ENCODE measurements around the gene SHISA8.

Gene SHISA8

DNA sequence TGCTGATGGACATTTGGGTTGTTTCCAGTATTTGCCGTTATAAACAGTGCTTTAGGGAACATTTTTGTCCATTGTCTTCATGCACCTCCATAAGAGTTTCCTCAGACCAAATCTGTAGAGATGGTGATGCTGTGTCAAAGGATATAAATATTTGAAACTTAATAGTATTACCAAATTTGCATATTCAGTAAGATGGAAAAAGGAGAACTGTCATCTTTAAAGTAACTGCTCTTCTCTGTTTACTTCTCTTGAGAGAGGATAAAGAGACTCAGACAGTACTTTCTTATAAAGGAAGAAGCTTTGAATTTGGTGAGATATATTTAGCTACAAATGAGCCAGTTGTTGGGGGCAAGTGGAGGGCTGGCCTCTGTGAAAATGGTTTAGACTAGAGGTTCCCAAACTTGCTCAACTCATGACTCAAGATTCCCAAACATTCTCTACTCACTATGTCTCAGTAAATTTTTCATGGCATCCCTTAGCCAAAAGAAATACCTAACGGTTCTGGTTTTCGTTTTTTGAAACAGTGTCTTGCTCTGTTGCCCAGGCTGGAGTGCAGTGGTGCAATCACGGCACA, 26.2 kb downstream of the SHISA8 start:
- TF ChIP-seq, protein P1, sequence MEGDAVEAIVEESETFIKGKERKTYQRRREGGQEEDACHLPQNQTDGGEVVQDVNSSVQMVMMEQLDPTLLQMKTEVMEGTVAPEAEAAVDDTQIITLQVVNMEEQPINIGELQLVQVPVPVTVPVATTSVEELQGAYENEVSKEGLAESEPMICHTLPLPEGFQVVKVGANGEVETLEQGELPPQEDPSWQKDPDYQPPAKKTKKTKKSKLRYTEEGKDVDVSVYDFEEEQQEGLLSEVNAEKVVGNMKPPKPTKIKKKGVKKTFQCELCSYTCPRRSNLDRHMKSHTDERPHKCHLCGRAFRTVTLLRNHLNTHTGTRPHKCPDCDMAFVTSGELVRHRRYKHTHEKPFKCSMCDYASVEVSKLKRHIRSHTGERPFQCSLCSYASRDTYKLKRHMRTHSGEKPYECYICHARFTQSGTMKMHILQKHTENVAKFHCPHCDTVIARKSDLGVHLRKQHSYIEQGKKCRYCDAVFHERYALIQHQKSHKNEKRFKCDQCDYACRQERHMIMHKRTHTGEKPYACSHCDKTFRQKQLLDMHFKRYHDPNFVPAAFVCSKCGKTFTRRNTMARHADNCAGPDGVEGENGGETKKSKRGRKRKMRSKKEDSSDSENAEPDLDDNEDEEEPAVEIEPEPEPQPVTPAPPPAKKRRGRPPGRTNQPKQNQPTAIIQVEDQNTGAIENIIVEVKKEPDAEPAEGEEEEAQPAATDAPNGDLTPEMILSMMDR (IDR thresholded peaks at IDR 0.05; ENCODE audit: borderline replicate concordance, extremely low read depth, low read length, poor library complexity, severe bottlenecking), result no peak
- TF ChIP-seq EZH2 (IDR thresholded peaks at IDR 0.05; ENCODE audit: borderline replicate concordance, low read depth, low read length, severe bottlenecking), result no peak
- Histone ChIP-seq H3K27ac (ENCODE audit: low read length) (no peak overlapping the region), H3K79me2 (ENCODE audit: insufficient read depth, low read length) (peaks cover 10% of the 10 kb centered on the region), H4K20me1 (ENCODE audit: insufficient read depth, low read length) (peaks cover 34% of the 10 kb centered on the region), H3K9me3 (ENCODE audit: insufficient read depth, low read length, severe bottlenecking) (no peaks in the 10 kb centered on the region), H3K4me3 (ENCODE audit: low read depth in 1 of 2, low read length in 2 of 2) (no peak overlapping the region), H3K9ac (ENCODE audit: low read depth, low read length) (no peak overlapping the region), H2AFZ (ENCODE audit: low read depth, low read length) (no peak overlapping the region), H3K36me3 (ENCODE audit: insufficient read depth, low read length) (peaks cover 96% of the 10 kb centered on the region), H3K27me3 (ENCODE audit: insufficient read depth, low read length, poor library complexity) (no peaks in the 10 kb centered on the region), H3K4me1 (ENCODE audit: insufficient read depth, low read length) (no peaks in the 10 kb centered on the region), H3K4me2 (ENCODE audit: insufficient read depth, low read length) (no peak overlapping the region)
- DNase-seq (no peak), ATAC-seq (ENCODE audit: insufficient read depth, low read depth) (no peak)

DNA sequence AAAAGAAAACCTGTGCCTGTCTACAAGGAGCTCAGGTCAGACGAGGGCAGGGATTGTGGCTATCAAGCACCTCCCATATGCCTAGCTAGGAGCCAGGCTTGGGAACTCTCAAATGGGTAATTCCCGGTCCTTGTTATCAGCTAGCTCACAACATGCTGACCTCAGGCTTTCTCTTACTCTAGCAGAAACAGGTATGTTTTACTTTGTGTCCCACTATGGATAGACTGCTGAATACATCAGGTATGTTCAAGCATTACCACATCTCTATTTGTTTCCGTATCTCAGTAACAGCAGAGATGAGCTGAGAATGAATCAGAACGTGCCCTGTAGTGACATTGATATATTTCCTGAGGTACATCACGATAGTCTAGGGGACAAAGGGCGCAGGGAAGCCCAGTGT, 29.4 kb downstream of the SHISA8 start:
- ATAC-seq (ENCODE audit: insufficient read depth, low read depth) (no peak), DNase-seq (no peak)
- Histone ChIP-seq H3K4me3 (ENCODE audit: low read depth in 1 of 2, low read length in 2 of 2) (no peak overlapping the region), H3K27ac (ENCODE audit: low read length) (no peak overlapping the region), H2AFZ (ENCODE audit: low read depth, low read length) (no peak overlapping the region), H4K20me1 (ENCODE audit: insufficient read depth, low read length) (peaks cover 16% of the 10 kb centered on the region), H3K79me2 (ENCODE audit: insufficient read depth, low read length) (peaks cover 7% of the 10 kb centered on the region; the same call in 1 of the 2 replicates), H3K36me3 (ENCODE audit: insufficient read depth, low read length) (peaks cover 99% of the 10 kb centered on the region), H3K9ac (ENCODE audit: low read depth, low read length) (no peak overlapping the region), H3K9me3 (ENCODE audit: insufficient read depth, low read length, severe bottlenecking) (no peaks in the 10 kb centered on the region), H3K27me3 (ENCODE audit: insufficient read depth, low read length, poor library complexity) (no peaks in the 10 kb centered on the region), H3K4me1 (ENCODE audit: insufficient read depth, low read length) (no peaks in the 10 kb centered on the region), H3K4me2 (ENCODE audit: insufficient read depth, low read length) (no peak overlapping the region)
- no peak for TF ChIP-seq EZH2 (IDR thresholded peaks at IDR 0.05; ENCODE audit: borderline replicate concordance, low read depth, low read length, severe bottlenecking)
- TF ChIP-seq, protein P1 (IDR thresholded peaks at IDR 0.05; ENCODE audit: borderline replicate concordance, extremely low read depth, low read length, poor library complexity, severe bottlenecking), result no peak

DNA sequence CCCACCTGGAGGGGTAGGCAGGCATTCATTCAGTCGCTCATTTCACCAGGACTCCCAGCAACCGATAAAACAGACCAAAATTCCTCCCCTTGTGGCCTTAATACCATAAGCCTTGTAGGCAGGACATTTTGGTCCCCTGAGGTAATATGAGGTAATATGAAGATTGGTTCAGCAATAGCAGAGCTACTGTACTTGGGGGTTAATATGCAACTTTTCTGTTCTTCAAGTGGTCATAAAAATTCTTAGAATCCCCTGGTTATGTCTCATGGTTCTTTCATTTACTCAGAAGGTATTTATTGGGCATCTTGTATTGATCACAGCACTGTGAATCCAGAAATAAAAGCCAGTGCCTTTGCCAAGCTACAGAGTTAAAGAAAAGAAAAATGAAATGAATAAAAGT, 29.8 kb downstream of the SHISA8 start:
- peaks cover 100% of the 10 kb centered on the region for H3K36me3 ChIP-seq (ENCODE audit: insufficient read depth, low read length)

More for the DNA sequence above, 29.8 kb downstream of the SHISA8 start:
- H3K4me3 ChIP-seq (ENCODE audit: low read depth in 1 of 2, low read length in 2 of 2), result no peak overlapping the region
- no peaks in the 10 kb centered on the region for H3K9me3 ChIP-seq (ENCODE audit: insufficient read depth, low read length, severe bottlenecking)
- no peak overlapping the region for H2AFZ ChIP-seq (ENCODE audit: low read depth, low read length)
- H3K27ac ChIP-seq (ENCODE audit: low read length), result no peak overlapping the region
- no peaks in the 10 kb centered on the region for H3K4me1 ChIP-seq (ENCODE audit: insufficient read depth, low read length)
- H4K20me1 ChIP-seq (ENCODE audit: insufficient read depth, low read length), result peaks cover 14% of the 10 kb centered on the region
- H3K27me3 ChIP-seq (ENCODE audit: insufficient read depth, low read length, poor library complexity), result no peaks in the 10 kb centered on the region
- ATAC-seq (ENCODE audit: insufficient read depth, low read depth), result no peak
- DNase-seq, result no peak
- no peak overlapping the region for H3K4me2 ChIP-seq (ENCODE audit: insufficient read depth, low read length)
- H3K79me2 ChIP-seq (ENCODE audit: insufficient read depth, low read length), result peaks cover 4% of the 10 kb centered on the region; the same call in 1 of the 2 replicates
- TF ChIP-seq, protein P1 (IDR thresholded peaks at IDR 0.05; ENCODE audit: borderline replicate concordance, extremely low read depth, low read length, poor library complexity, severe bottlenecking), result no peak
- no peak for TF ChIP-seq EZH2 (IDR thresholded peaks at IDR 0.05; ENCODE audit: borderline replicate concordance, low read depth, low read length, severe bottlenecking)
- no peak overlapping the region for H3K9ac ChIP-seq (ENCODE audit: low read depth, low read length)

All from DND-41 (cell line).